HG02759 (cell line): ENCODE measurements around the gene CNTNAP2.

Experiments used
- ATAC-seq: cut with Tn5 transposase; IDR thresholded peaks from one replicate; pipeline ENCODE4 v1.9.1; 2021; ENCODE audit warnings: mild to moderate bottlenecking, moderate library complexity; ENCODE audit not compliant: unreplicated experiment

Gene CNTNAP2

GRCh38 chr7:147510923-147511322, 1394.3 kb downstream of the CNTNAP2 start:
- ATAC-seq = no peak

GRCh38 chr7:147513451-147513850, 1396.8 kb downstream of the CNTNAP2 start:
- ATAC-seq = no peak

- ATAC-seq = no peak
These were observed 1399.8 kb downstream of the CNTNAP2 start for GRCh38 chr7:147516391-147516790.

GRCh38 chr7:147519062-147519461, 1402.5 kb downstream of the CNTNAP2 start:
- ATAC-seq = no peak

GRCh38 chr7:147523056-147523455, 1406.5 kb downstream of the CNTNAP2 start:
- ATAC-seq = no peak

GRCh38 chr7:147524726-147525250, 1408.2 kb downstream of the CNTNAP2 start:
- ATAC-seq = no peak

- ATAC-seq = no peak
These were observed 1408.7 kb downstream of the CNTNAP2 start for GRCh38 chr7:147525325-147525724.

GRCh38 chr7:147535701-147536111, 1419.1 kb downstream of the CNTNAP2 start:
- no peak for ATAC-seq

- no peak for ATAC-seq
These were observed 1423.1 kb downstream of the CNTNAP2 start for GRCh38 chr7:147539685-147540084.

- no peak for ATAC-seq
These were observed 1424.1 kb downstream of the CNTNAP2 start for GRCh38 chr7:147540743-147541142.

GRCh38 chr7:147541261-147541660, 1424.7 kb downstream of the CNTNAP2 start:
- ATAC-seq = no peak

- ATAC-seq = no peak
These were observed 1430.8 kb downstream of the CNTNAP2 start for GRCh38 chr7:147547252-147547897.

- ATAC-seq = no peak
These were observed 1439.7 kb downstream of the CNTNAP2 start for GRCh38 chr7:147556317-147556716.

GRCh38 chr7:147563669-147564068, 1447.1 kb downstream of the CNTNAP2 start:
- ATAC-seq = no peak

GRCh38 chr7:147564786-147565476, 1448.3 kb downstream of the CNTNAP2 start:
- ATAC-seq = no peak

- ATAC-seq = no peak
These were observed 1450.4 kb downstream of the CNTNAP2 start for GRCh38 chr7:147567043-147567442.

- no peak for ATAC-seq
These were observed 1452.7 kb downstream of the CNTNAP2 start for GRCh38 chr7:147569116-147569913.

- no peak for ATAC-seq
These were observed 1453.8 kb downstream of the CNTNAP2 start for GRCh38 chr7:147570390-147570789.

- no peak for ATAC-seq
These were observed 1455.0 kb downstream of the CNTNAP2 start for GRCh38 chr7:147571436-147572185.

GRCh38 chr7:147578196-147578595, 1461.6 kb downstream of the CNTNAP2 start:
- no peak for ATAC-seq

- ATAC-seq = no peak
These were observed 1462.5 kb downstream of the CNTNAP2 start for GRCh38 chr7:147579148-147579547.
